H1 (cell line): ENCODE data around the gene RERE. TPM values are rescaled to one million over a fixed set of nuclear protein-coding genes. Genes with fewer than 3 reads are reported as not detected.

ENCODE experiments used
- RBBP5 ChIP-seq: IDR thresholded peaks from 2 replicates; pipeline ENCODE4 v1.7.1; 2012; ENCODE audit warnings: low read depth, mild to moderate bottlenecking, inconsistent platforms, low read length, moderate library complexity, borderline replicate concordance
- polyA plus RNA-seq, 7 experiments: library from polyadenylated mRNA; depleted of rRNA in 3 of 7; stranded (reverse) in 5 of 7; unstranded in 2 of 7; fragments of >200 nt in 5 of 7; fragments of 200-250 nt in 2 of 7; gene quantifications; 1 replicate in 5 of 7; 2 replicates in 1 of 7; 4 replicates in 1 of 7; pipeline versions ENCODE4 v1.2.1 to v1.2.3, GENCODE V29; 2011 to 2013; ENCODE audit warnings: missing spikeins in 2 of 7, mixed read lengths in 2 of 7
- total RNA-seq: library from RNA; stranded (reverse); fragmentation: NEBNext Ultra II Directional; extraction: Animal tissue kit (Norgen Biotek cat#: 25700); gene quantifications from 2 replicates; pipeline ENCODE4 v1.2.1, GENCODE V29; 2021

Gene RERE
- total and polyA plus RNA-seq, 2 of the 8 experiments (the other 6 are each of a cell fraction or from before 2014, with no cell fraction given): 15.3 to 142 TPM

GRCh38 chr1:8570465-8570864 is 247.0 kb downstream of the RERE start (continued):
- TF ChIP-seq RBBP5: no peak
